ENCODE results near the gene ATP5PD. TPM values are rescaled to one million over a fixed set of nuclear protein-coding genes. Genes with fewer than 3 reads are reported as not detected.

ATP5PD gene
- total RNA-seq, 1 experiment from 2014 or later, result 362 TPM

- BruUV-seq (replicated peaks), result no TSS peak
- CTCF ChIA-PET, result interaction anchor here (1.8 to 2.2 kb wide), 2 partner anchors 42 to 49 kb away, joined by 7 to 11 read pairs; no protein-coding TSS in a partner anchor
- POLR2A ChIA-PET, result interaction anchor here (1.5 to 2.0 kb wide), 3 partner anchors 9 to 15 kb away, joined by 5 to 8 read pairs (median 8); no protein-coding TSS in a partner anchor
- Mint-ChIP-seq H3K27ac (ENCODE audit: low read depth, unreplicated experiment) (no peak overlapping the region), H3K4me1 (ENCODE audit: insufficient read depth, unreplicated experiment) (no peaks in the 10 kb centered on the region), H3K4me3 (ENCODE audit: unreplicated experiment) (no peak overlapping the region), H3K27me3 (ENCODE audit: insufficient read depth, unreplicated experiment) (no peaks in the 10 kb centered on the region), H3K36me3 (ENCODE audit: insufficient read depth, unreplicated experiment) (peaks cover 36% of the 10 kb centered on the region), H3K9me3 (ENCODE audit: unreplicated experiment) (no peaks in the 10 kb centered on the region)
- intact Hi-C loops (cut with micrococcal nuclease), result no loop called here
- no peak for TF ChIP-seq CTCF (IDR thresholded peaks at IDR 0.05; ENCODE audit: unreplicated experiment)
- DNase-seq (ENCODE audit: unreplicated experiment), result no peak
Measured at GRCh38 chr17:75064460-75064859, 17.7 kb upstream of the ATP5PD start.

- no peak for TF ChIP-seq CTCF (IDR thresholded peaks at IDR 0.05; ENCODE audit: unreplicated experiment)
- Mint-ChIP-seq H3K27ac (ENCODE audit: low read depth, unreplicated experiment) (no peak overlapping the region), H3K4me1 (ENCODE audit: insufficient read depth, unreplicated experiment) (no peaks in the 10 kb centered on the region), H3K4me3 (ENCODE audit: unreplicated experiment) (no peak overlapping the region), H3K27me3 (ENCODE audit: insufficient read depth, unreplicated experiment) (no peaks in the 10 kb centered on the region), H3K36me3 (ENCODE audit: insufficient read depth, unreplicated experiment) (peaks cover 36% of the 10 kb centered on the region), H3K9me3 (ENCODE audit: unreplicated experiment) (no peaks in the 10 kb centered on the region)
- ChIA-PET CTCF (interaction anchor here (1.8 to 2.2 kb wide), 2 partner anchors 42 to 50 kb away, joined by 7 to 11 read pairs; no protein-coding TSS in a partner anchor), POLR2A (interaction anchor here (1.5 to 2.0 kb wide), 3 partner anchors 10 to 15 kb away, joined by 5 to 8 read pairs (median 8); no protein-coding TSS in a partner anchor)
- DNase-seq (ENCODE audit: unreplicated experiment), result no peak
- TSS peak; percentile 18 for BruUV-seq (replicated peaks)
- intact Hi-C loops (cut with micrococcal nuclease), result no loop called here
Measured at GRCh38 chr17:75064040-75064439, 17.3 kb upstream of the ATP5PD start.

GRCh38 chr17:75063626-75064025 is 16.9 kb upstream of the ATP5PD start:
- POLR2A ChIA-PET, result interaction anchor here (1.5 to 2.0 kb wide), 3 partner anchors 10 to 15 kb away, joined by 5 to 8 read pairs (median 8); no protein-coding TSS in a partner anchor
- CTCF ChIA-PET, result interaction anchor here (1.0 to 2.2 kb wide), 3 partner anchors 29 to 50 kb away, joined by 3 to 11 read pairs (median 7); no protein-coding TSS in a partner anchor
- TF ChIP-seq CTCF (IDR thresholded peaks at IDR 0.05; ENCODE audit: unreplicated experiment), result no peak

GRCh38 chr17:75063201-75063600 is 16.4 kb upstream of the ATP5PD start:
- H3K27ac Mint-ChIP-seq (ENCODE audit: low read depth, unreplicated experiment), result no peak overlapping the region
- no peaks in the 10 kb centered on the region for H3K4me1 Mint-ChIP-seq (ENCODE audit: insufficient read depth, unreplicated experiment)
- POLR2A ChIA-PET, result interaction anchor here (1.5 to 2.0 kb wide), 3 partner anchors 10 to 15 kb away, joined by 5 to 8 read pairs (median 8); no protein-coding TSS in a partner anchor
- BruUV-seq (replicated peaks), result no TSS peak
- peaks cover 36% of the 10 kb centered on the region for H3K36me3 Mint-ChIP-seq (ENCODE audit: insufficient read depth, unreplicated experiment)
- H3K27me3 Mint-ChIP-seq (ENCODE audit: insufficient read depth, unreplicated experiment), result no peaks in the 10 kb centered on the region
- CTCF ChIA-PET, result interaction anchor here (1.0 to 4.9 kb wide), 4 partner anchors 14 to 51 kb away, joined by 3 to 20 read pairs (median 9); no protein-coding TSS in a partner anchor
- intact Hi-C loops (cut with micrococcal nuclease), result no loop called here
- H3K9me3 Mint-ChIP-seq (ENCODE audit: unreplicated experiment), result no peaks in the 10 kb centered on the region
- no peak overlapping the region for H3K4me3 Mint-ChIP-seq (ENCODE audit: unreplicated experiment)
- TF ChIP-seq CTCF (IDR thresholded peaks at IDR 0.05; ENCODE audit: unreplicated experiment), result no peak
- DNase-seq (ENCODE audit: unreplicated experiment), result no peak

More at GRCh38 chr17:75063626-75064025, 16.9 kb upstream of the ATP5PD start:
- H3K27me3 Mint-ChIP-seq (ENCODE audit: insufficient read depth, unreplicated experiment), result no peaks in the 10 kb centered on the region
- BruUV-seq (replicated peaks), result no TSS peak
- H3K27ac Mint-ChIP-seq (ENCODE audit: low read depth, unreplicated experiment), result no peak overlapping the region
- intact Hi-C loops (cut with micrococcal nuclease), result no loop called here
- H3K36me3 Mint-ChIP-seq (ENCODE audit: insufficient read depth, unreplicated experiment), result peaks cover 36% of the 10 kb centered on the region
- no peak overlapping the region for H3K4me3 Mint-ChIP-seq (ENCODE audit: unreplicated experiment)
- H3K4me1 Mint-ChIP-seq (ENCODE audit: insufficient read depth, unreplicated experiment), result no peaks in the 10 kb centered on the region
- no peak for DNase-seq (ENCODE audit: unreplicated experiment)
- no peaks in the 10 kb centered on the region for H3K9me3 Mint-ChIP-seq (ENCODE audit: unreplicated experiment)

Data from MCF 10A (cell line).